Stimulated activated CD4-positive, alpha-beta T cell treated with anti-CD3 and anti-CD28 coated beads, TNF-alpha, amount 100 ng/mL, for 48 hours (primary cell): ENCODE data around the gene PEAK1.

Source experiments
- DNase-seq, 3 donors: peaks; one replicate each; pipeline ENCODE4 v3.0.0-alpha.2; 2020; ENCODE audit warnings: low read depth in 3 of 3

Gene PEAK1

GRCh38 chr15:77066971-77067690 is 352.8 kb downstream of the PEAK1 start:
- DNase-seq: no peak

DNA sequence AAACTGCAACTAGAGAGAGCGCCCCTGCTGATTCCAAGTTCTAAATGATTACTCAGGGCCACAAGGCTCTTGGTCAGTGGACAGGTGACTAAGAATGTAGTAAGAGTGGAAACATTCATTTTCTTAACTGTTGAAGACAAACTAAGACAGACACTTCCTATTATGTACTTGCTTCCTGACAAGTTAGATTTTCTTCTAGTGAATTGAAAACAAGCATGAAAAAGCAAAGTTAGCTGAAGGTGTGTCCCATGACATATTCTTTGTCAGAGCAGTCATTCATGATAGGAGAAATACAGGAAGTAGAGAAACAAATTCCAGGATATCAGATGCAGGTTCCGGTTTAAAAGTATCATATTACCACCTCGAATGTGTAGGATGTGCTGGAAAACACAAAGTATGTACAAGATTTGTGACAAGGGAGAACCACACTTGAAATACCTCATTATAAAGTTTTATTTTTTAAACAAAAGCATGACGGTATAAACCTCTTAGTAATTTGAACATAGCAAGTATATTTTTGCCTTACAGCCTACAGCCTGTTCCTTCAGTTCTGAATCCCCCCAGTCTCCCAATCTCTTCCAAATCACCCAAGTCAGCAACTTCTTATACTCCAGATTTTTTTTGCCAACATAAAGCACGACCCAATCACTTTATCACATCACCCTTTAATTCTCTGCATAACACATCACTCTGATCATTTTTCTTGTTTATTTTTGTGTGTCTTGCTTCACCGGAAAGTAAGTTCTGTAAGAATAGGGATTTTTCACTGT is 355.2 kb downstream of the PEAK1 start:
- DNase-seq: no peak

DNA sequence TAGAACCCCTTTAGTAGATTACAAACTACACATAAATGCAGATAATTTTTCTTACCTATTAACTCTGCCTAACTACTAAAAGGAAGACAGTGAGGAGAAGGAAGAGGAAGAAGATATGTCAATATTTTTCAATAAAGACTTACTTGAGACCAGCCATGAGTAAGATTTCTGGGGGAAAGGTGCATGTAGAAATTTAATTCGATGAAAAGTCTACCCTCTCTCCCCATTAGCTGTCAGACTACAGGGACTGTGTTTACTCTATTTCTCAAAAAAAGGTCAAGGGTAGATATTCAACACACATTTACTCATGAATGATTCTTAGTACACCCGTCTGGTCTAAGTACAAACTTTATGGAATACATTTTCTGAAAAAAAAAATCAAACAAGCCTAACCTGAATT is 355.8 kb downstream of the PEAK1 start:
- DNase-seq: no peak

- DNase-seq: no peak
These were observed 356.7 kb downstream of the PEAK1 start for GRCh38 chr15:77063249-77063648.

GRCh38 chr15:77060546-77060945 is 359.4 kb downstream of the PEAK1 start:
- no peak for DNase-seq

DNA sequence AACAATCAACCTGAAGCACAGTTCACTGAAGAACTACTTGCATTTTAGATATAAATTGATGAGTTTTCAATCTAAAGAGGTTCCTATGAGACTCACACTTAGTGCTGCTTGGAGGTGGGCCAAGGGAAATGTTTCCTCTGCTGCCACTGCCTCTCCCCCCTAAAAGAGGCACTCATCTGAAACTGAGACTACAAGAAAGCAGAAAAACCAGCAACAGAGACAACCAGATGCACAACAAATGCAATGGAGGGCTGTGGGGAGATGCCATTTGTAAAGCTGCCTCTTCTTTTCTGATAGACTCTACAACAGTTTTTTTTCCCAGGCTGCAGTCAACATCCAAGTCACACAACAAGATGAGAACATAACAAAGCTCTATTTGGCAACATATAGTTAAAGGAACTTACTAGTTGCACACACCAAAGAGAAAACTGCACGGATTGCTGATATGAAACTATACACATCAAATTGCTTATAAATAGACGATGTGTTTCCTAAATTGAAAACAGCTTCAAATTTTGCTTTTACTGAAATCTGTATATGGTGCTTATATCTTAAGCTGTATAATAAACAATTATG is 360.0 kb downstream of the PEAK1 start:
- no peak for DNase-seq

DNA sequence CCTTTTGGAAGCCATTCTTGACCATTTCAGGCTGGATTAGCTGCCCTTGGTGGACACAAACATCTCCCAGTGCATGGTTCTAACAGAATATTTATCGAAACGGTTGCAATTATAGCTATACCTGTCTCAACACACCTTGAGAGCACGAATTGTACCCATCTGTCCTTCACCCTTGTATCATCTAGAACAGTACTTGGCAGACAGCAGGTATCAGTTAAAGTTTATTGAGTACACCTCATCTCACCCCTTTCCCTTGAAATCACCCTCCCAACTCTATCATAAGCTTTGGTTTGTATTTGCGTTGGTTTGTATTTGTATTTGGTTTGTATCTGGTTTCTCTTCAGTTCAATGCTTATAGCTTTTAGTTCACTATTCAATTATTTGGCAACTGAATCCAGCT is 361.4 kb downstream of the PEAK1 start:
- DNase-seq: no peak

DNA sequence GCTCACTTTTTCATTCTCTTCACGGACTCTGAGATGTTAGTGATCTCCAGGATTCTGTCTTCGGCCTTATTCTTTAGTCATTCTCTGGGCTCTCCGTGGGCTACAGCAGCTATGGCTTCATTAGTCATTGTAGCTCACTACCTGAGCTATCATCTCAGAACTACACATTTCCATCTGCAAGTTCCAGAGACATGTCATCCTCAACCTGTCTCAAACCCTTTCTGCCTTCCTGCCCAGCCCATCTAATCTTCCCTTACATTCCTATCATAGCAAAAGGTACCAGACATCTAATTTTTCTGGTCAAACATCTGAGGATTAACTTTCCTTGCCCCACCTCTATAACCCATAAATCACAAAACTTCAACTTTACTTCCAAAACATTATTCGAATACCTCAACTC is 362.2 kb downstream of the PEAK1 start:
- DNase-seq: no peak

GRCh38 chr15:77057072-77057471 is 362.8 kb downstream of the PEAK1 start:
- no peak for DNase-seq

DNA sequence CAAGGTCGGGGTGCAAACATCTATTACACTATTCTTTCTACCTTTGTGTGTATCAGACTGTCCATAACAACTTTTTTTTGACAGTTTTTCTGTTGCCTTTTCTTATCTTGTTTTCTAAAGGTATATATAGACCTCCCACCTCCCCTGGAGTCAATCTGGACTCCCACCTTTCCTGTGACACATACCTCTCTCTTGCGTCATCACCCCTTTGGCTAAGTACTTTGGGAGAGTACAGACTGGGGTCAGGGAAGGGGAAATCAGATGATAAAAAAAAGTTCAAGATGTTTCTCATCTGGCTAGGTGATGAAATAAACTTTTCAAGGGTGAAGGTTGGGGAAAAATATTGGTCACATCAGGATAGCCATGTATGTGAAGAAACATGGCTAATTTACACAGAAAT is 366.2 kb downstream of the PEAK1 start:
- no peak for DNase-seq

GRCh38 chr15:77052556-77052955 is 367.3 kb downstream of the PEAK1 start:
- DNase-seq: no peak
